D721Med (cell line): Measurements from ENCODE around the gene PET117.

Experiments used
- DNase-seq: peaks from one replicate; pipeline ENCODE4 v3.0.0; 2011; ENCODE audit warnings: low spot score; ENCODE audit not compliant: insufficient read length
- FAIRE-seq: peaks from 2 replicates; lab custom pipeline; 2011; peaks lifted over from hg19 to GRCh38; lab: Jason Lieb, UNC
- CTCF ChIP-seq: IDR thresholded peaks from 2 replicates; pipeline ENCODE4 v1.5.1; 2012; ENCODE audit warnings: mild to moderate bottlenecking, control low read depth; ENCODE audit not compliant: insufficient read depth; ENCODE audit errors: missing control alignments

The PET117 gene

GRCh38 chr20:18180815-18181214, 43.2 kb downstream of the PET117 start:
- no peak for DNase-seq
- no peak for TF ChIP-seq CTCF
- FAIRE-seq = no peak

GRCh38 chr20:18187020-18187419, 49.4 kb downstream of the PET117 start:
- no peak for DNase-seq
- no peak for TF ChIP-seq CTCF
- FAIRE-seq = no peak

- FAIRE-seq (no peak), DNase-seq (no peak)
- no peak for TF ChIP-seq CTCF
Observed at GRCh38 chr20:18188434-18188833, 50.8 kb downstream of the PET117 start.

- FAIRE-seq (no peak), DNase-seq (no peak)
- TF ChIP-seq CTCF = no peak
Observed at GRCh38 chr20:18190338-18191233, 52.9 kb downstream of the PET117 start.

- no peak for FAIRE-seq
- no peak for TF ChIP-seq CTCF
- DNase-seq = no peak
Observed at GRCh38 chr20:18191306-18191705, 53.6 kb downstream of the PET117 start.
